EL (cell line): ENCODE data around the gene FCHSD2.
"Not testable (repeated sequence)": the region's sequence is repeated elsewhere in the genome, so short reads cannot be mapped to it uniquely, and the experiment has no call there.

Experiments used
- DNase-seq: peaks from one replicate; pipeline ENCODE4 v3.0.0-alpha.2; 2016

FCHSD2 gene

GRCh38 chr11:72829884-72830533, 312.1 kb downstream of the FCHSD2 start:
- no peak for DNase-seq

- DNase-seq: no peak
These were observed 312.9 kb downstream of the FCHSD2 start for GRCh38 chr11:72829178-72829577.

- DNase-seq: no peak
These were observed 313.4 kb downstream of the FCHSD2 start for GRCh38 chr11:72828692-72829101.

- DNase-seq: peak; percentile 44
These were observed 314.0 kb downstream of the FCHSD2 start for GRCh38 chr11:72828081-72828567.

GRCh38 chr11:72827656-72828055, 314.5 kb downstream of the FCHSD2 start:
- not testable (repeated sequence) for DNase-seq

- DNase-seq: no peak
These were observed 315.1 kb downstream of the FCHSD2 start for GRCh38 chr11:72826942-72827480.

GRCh38 chr11:72826191-72826941, 315.8 kb downstream of the FCHSD2 start:
- DNase-seq: no peak

GRCh38 chr11:72825661-72826060, 316.5 kb downstream of the FCHSD2 start:
- no peak for DNase-seq

- DNase-seq: no peak
These were observed 317.2 kb downstream of the FCHSD2 start for GRCh38 chr11:72824811-72825505.

GRCh38 chr11:72824020-72824419, 318.1 kb downstream of the FCHSD2 start:
- DNase-seq: no peak

GRCh38 chr11:72823105-72823804, 318.9 kb downstream of the FCHSD2 start:
- DNase-seq: no peak

- DNase-seq: peak; percentile 88
These were observed 320.0 kb downstream of the FCHSD2 start for GRCh38 chr11:72821920-72822799.

GRCh38 chr11:72821221-72821919, 320.7 kb downstream of the FCHSD2 start:
- no peak for DNase-seq

GRCh38 chr11:72820439-72821139, 321.5 kb downstream of the FCHSD2 start:
- DNase-seq: no peak

GRCh38 chr11:72818971-72819370, 323.1 kb downstream of the FCHSD2 start:
- peak; percentile 62 for DNase-seq

GRCh38 chr11:72817966-72818365, 324.2 kb downstream of the FCHSD2 start:
- no peak for DNase-seq

- DNase-seq: no peak
These were observed 325.6 kb downstream of the FCHSD2 start for GRCh38 chr11:72816404-72816990.

GRCh38 chr11:72815110-72815618, 327.0 kb downstream of the FCHSD2 start:
- DNase-seq: no peak

GRCh38 chr11:72814286-72815109, 327.6 kb downstream of the FCHSD2 start, which contains the start of gene ATG16L2:
TSS of gene ATG16L2 (plus strand) at chr11:72814411. CDS start at chr11:72814446, 35 bp downstream.
- peak; percentile 88 for DNase-seq
